Keratinocyte (primary cell): ENCODE measurements around the gene EPS8L2. TPM values are rescaled to one million over a fixed set of nuclear protein-coding genes. Genes with fewer than 3 reads are reported as not detected.

Source experiments
- DNase-seq: peaks from one replicate; pipeline ENCODE4 v3.0.0-alpha.2; 2011; ENCODE audit warnings: low read depth, missing footprints, low spot score
- FAIRE-seq: peaks from 2 replicates; lab custom pipeline; 2011; peaks lifted over from hg19 to GRCh38; lab: Jason Lieb, UNC
- H2AFZ ChIP-seq: 2 replicates; pipeline ENCODE4 v1.6.0; 2012; ENCODE audit warnings: low read length, control low read depth, inconsistent platforms; ENCODE audit not compliant: control insufficient read depth
- H3K27ac ChIP-seq: 2 replicates; pipeline ENCODE4 v1.5.1; 2011; ENCODE audit warnings: low read length; ENCODE audit not compliant: control insufficient read depth, insufficient read depth
- H3K27me3 ChIP-seq: 3 replicates; pipeline ENCODE4 v1.6.0; 2011; ENCODE audit warnings: low read length; ENCODE audit not compliant: control insufficient read depth, insufficient read depth; ENCODE audit errors: extremely low read depth
- H3K36me3 ChIP-seq, 2 experiments: 2 replicates in 1 of 2; 3 replicates in 1 of 2; pipeline ENCODE4 v1.5.1; 2011; ENCODE audit warnings: low read length in 2 of 2, mild to moderate bottlenecking in 1 of 2; ENCODE audit not compliant: control insufficient read depth in 2 of 2, insufficient read depth in 2 of 2; ENCODE audit errors: extremely low read depth in 1 of 2
- H3K4me1 ChIP-seq: 3 replicates; pipeline ENCODE4 v1.5.1; 2011; ENCODE audit warnings: low read length; ENCODE audit not compliant: control insufficient read depth, insufficient read depth; ENCODE audit errors: extremely low read depth
- H3K4me2 ChIP-seq: 3 replicates; pipeline ENCODE4 v1.6.0; 2011; ENCODE audit warnings: low read depth, low read length; ENCODE audit not compliant: control insufficient read depth, insufficient read depth; ENCODE audit errors: extremely low read depth
- H3K4me3 ChIP-seq, 3 experiments: fragments of 200-600 bp in 1 of 3; sonication (generic) in 1 of 3; 2 replicates in 2 of 3; 3 replicates in 1 of 3; pipeline ENCODE4 v1.5.1; 2011 to 2016; ENCODE audit warnings: low read length in 3 of 3, mild to moderate bottlenecking in 3 of 3, control low read depth in 2 of 3, inconsistent platforms in 1 of 3, low read depth in 1 of 3, mixed read lengths in 1 of 3, mixed run types in 1 of 3, moderate library complexity in 1 of 3; ENCODE audit not compliant: control insufficient read depth in 2 of 3, insufficient read depth in 2 of 3; ENCODE audit errors: extremely low read depth in 1 of 3
- H3K79me2 ChIP-seq: 2 replicates; pipeline ENCODE4 v1.6.0; 2012; ENCODE audit warnings: low read length; ENCODE audit not compliant: control insufficient read depth, insufficient read depth
- H3K9ac ChIP-seq: 3 replicates; pipeline ENCODE4 v1.6.0; 2011; ENCODE audit warnings: low read length; ENCODE audit not compliant: control insufficient read depth, insufficient read depth; ENCODE audit errors: extremely low read depth
- H3K9me1 ChIP-seq: 3 replicates; pipeline ENCODE4 v1.6.0; 2011; ENCODE audit warnings: low read length; ENCODE audit not compliant: control insufficient read depth, insufficient read depth; ENCODE audit errors: extremely low read depth
- H3K9me3 ChIP-seq: 2 replicates; pipeline ENCODE4 v1.5.1; 2012; ENCODE audit warnings: low read depth, low read length; ENCODE audit not compliant: control insufficient read depth
- H4K20me1 ChIP-seq: 3 replicates; pipeline ENCODE4 v1.6.0; 2011; ENCODE audit warnings: low read length; ENCODE audit not compliant: control insufficient read depth, insufficient read depth; ENCODE audit errors: extremely low read depth
- EZH2 ChIP-seq: IDR thresholded peaks from one replicate; pipeline ENCODE4 v1.6.1; 2012; ENCODE audit warnings: inconsistent platforms, mild to moderate bottlenecking, low read length, moderate library complexity
- dilution Hi-C: fragments of 300-500 bp; cut with MboI; formaldehyde crosslinking; loops from one replicate; pipeline ENCODE4 v1.7.0; 2020; ENCODE audit warnings: low sequenced_read_pairs; ENCODE audit not compliant: extremely low pct_ligation_motif_present
- polyA plus RNA-seq, 5 experiments: library from polyadenylated mRNA; depleted of rRNA in 3 of 5; stranded (reverse) in 3 of 5; stranded (forward) in 1 of 5; unstranded in 1 of 5; fragments of >200 nt; gene quantifications; 1 replicate in 1 of 5; 2 replicates in 3 of 5; 3 replicates in 1 of 5; pipeline versions ENCODE4 v1.2.1 to v1.2.3, GENCODE V29; 2011 to 2012; ENCODE audit warnings: missing spikeins in 2 of 5, low read depth in 1 of 5, low replicate concordance in 1 of 5
- TF ChIP-seq, protein P1 (sequence below), 3 experiments: IDR thresholded peaks in 1 of 3; conservative IDR thresholded peaks in 1 of 3; optimal IDR thresholded peaks in 1 of 3; 2 replicates in 2 of 3; 3 replicates in 1 of 3; pipeline versions ENCODE3 to v1.5.1; 2011; ENCODE audit warnings: low read length in 3 of 3, mild to moderate bottlenecking in 3 of 3, moderate library complexity in 2 of 3, control low read depth in 1 of 3, inconsistent platforms in 1 of 3; ENCODE audit not compliant: insufficient read depth in 2 of 3; ENCODE audit errors: extremely low read depth in 1 of 3

EPS8L2 gene
- polyA plus RNA-seq, 1 donor (not counting 4 experiments of a cell fraction or from before 2014, with no cell fraction given), result 114 TPM

DNA sequence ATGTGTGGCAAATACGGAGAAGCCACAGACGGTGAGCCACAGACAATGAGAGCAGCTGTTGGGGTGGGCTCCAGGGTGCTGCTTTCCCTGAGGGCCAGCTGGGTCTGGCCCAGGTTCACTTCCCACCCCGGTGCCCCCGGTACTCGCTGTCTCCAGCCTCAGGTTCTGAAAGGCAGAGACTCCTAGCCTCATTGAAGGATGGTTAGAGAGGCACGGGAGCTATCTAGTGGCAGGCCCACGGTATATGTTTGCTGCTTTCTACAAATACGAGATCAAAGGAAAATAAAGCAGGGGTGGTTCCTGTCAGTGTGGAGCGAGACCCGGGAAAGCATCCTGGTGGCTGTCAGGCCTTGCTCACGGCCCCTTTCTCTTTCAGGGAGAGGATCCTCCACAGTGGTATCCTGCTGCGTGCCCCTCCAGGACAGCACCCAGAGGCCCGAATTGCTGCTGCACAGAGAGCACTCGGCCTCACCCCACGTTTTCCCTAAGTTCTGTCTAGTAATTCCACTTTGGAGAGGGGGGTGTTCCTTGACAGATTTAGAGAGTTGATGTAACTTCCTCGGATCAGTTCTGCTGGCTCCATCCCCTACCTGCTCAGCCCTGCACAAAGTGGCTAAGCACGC, 7.4 kb upstream of the EPS8L2 start:
- TF ChIP-seq, protein P1, sequence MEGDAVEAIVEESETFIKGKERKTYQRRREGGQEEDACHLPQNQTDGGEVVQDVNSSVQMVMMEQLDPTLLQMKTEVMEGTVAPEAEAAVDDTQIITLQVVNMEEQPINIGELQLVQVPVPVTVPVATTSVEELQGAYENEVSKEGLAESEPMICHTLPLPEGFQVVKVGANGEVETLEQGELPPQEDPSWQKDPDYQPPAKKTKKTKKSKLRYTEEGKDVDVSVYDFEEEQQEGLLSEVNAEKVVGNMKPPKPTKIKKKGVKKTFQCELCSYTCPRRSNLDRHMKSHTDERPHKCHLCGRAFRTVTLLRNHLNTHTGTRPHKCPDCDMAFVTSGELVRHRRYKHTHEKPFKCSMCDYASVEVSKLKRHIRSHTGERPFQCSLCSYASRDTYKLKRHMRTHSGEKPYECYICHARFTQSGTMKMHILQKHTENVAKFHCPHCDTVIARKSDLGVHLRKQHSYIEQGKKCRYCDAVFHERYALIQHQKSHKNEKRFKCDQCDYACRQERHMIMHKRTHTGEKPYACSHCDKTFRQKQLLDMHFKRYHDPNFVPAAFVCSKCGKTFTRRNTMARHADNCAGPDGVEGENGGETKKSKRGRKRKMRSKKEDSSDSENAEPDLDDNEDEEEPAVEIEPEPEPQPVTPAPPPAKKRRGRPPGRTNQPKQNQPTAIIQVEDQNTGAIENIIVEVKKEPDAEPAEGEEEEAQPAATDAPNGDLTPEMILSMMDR (optimal IDR thresholded peaks at IDR 0.05 in 1 of 3, IDR thresholded peaks at IDR 0.05 in 1 of 3, conservative IDR thresholded peaks at IDR 0.05 in 1 of 3; ENCODE audit: extremely low read depth in 1 of 3, insufficient read depth in 2 of 3, low read length in 3 of 3), result no peak
- no peak for TF ChIP-seq EZH2
- FAIRE-seq, result no peak
- Histone ChIP-seq H3K4me1 (peaks cover 32% of the 10 kb centered on the region), H3K4me3 (no peak overlapping the region), H3K79me2 (peaks cover 30% of the 10 kb centered on the region), H3K9me3 (no peaks in the 10 kb centered on the region), H3K36me3 (peaks cover 9 to 26% of the 10 kb centered on the region in 2 experiments), H4K20me1 (no peaks in the 10 kb centered on the region), H3K9me1 (no peaks in the 10 kb centered on the region), H2AFZ (no peak overlapping the region), H3K27me3 (no peaks in the 10 kb centered on the region), H3K27ac (peak overlapping the region; percentile 97), H3K4me2 (peak overlapping the region; percentile 83), H3K9ac (peak overlapping the region; percentile 99)
- dilution Hi-C loops, result no loop called here
- no peak for DNase-seq

DNA sequence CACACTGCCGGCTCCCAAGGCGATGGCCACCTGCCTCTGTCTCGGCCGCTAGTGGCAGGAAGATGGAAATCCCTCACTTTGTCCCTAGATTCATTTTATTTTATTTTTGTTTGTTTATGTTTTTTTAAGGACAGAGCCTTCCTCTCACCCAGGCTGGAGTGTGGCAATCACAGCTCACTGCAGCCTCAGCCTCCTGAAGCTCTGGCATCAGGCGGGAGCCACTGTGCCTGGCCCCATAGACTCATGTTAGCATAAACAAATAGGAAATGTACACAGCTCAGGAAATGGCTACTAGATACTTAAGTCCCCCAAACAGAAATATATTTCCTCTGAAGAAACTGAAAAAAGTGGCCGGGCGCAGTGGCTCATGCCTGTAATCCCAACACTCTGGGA, 6.9 kb upstream of the EPS8L2 start:
- Histone ChIP-seq H3K9me1 (no peaks in the 10 kb centered on the region), H3K4me3 (no peak overlapping the region), H2AFZ (no peak overlapping the region), H3K79me2 (peaks cover 26% of the 10 kb centered on the region), H4K20me1 (no peaks in the 10 kb centered on the region), H3K9ac (no peak overlapping the region), H3K27ac (no peak overlapping the region), H3K36me3 (peaks cover 9 to 26% of the 10 kb centered on the region in 2 experiments), H3K27me3 (no peaks in the 10 kb centered on the region), H3K9me3 (no peaks in the 10 kb centered on the region), H3K4me2 (no peak overlapping the region), H3K4me1 (peaks cover 27% of the 10 kb centered on the region)
- DNase-seq (no peak), FAIRE-seq (no peak)
- dilution Hi-C loops, result no loop called here
- TF ChIP-seq, protein P1 (optimal IDR thresholded peaks at IDR 0.05 in 1 of 3, IDR thresholded peaks at IDR 0.05 in 1 of 3, conservative IDR thresholded peaks at IDR 0.05 in 1 of 3; ENCODE audit: extremely low read depth in 1 of 3, insufficient read depth in 2 of 3, low read length in 3 of 3), result no peak
- TF ChIP-seq EZH2, result no peak
